DOHH2 (cell line): ENCODE results near the gene ADRA1B.

Experiments used
- H3F3A ChIP-seq: fragments of 200-600 bp; sonication (generic), shearing (Covaris generic); 2 replicates; pipeline ENCODE4 v1.6.0; 2016; ENCODE audit warnings: antibody characterized with exemption, mild to moderate bottlenecking; ENCODE audit not compliant: control insufficient read depth, insufficient read depth
- H3K27ac ChIP-seq: fragments of 200-600 bp; sonication (generic); 2 replicates; pipeline ENCODE4 v1.5.1; 2014; ENCODE audit warnings: low read depth, mild to moderate bottlenecking, low read length, moderate library complexity
- H3K27me3 ChIP-seq: fragments of 200-600 bp; sonication (generic); 2 replicates; pipeline ENCODE4 v1.6.1; 2014; ENCODE audit warnings: mild to moderate bottlenecking, low read length, mixed read lengths; ENCODE audit not compliant: control insufficient read depth
- H3K36me3 ChIP-seq: fragments of 200-600 bp; sonication (generic); 2 replicates; pipeline ENCODE4 v1.6.1; 2014; ENCODE audit warnings: mild to moderate bottlenecking, low read length, moderate library complexity, mixed read lengths; ENCODE audit not compliant: control insufficient read depth
- H3K4me1 ChIP-seq: fragments of 200-600 bp; sonication (generic); 2 replicates; pipeline ENCODE4 v1.6.1; 2014; ENCODE audit warnings: mild to moderate bottlenecking, low read length, mixed read lengths; ENCODE audit not compliant: control insufficient read depth
- H3K4me2 ChIP-seq: fragments of 200-600 bp; sonication (generic); 2 replicates; pipeline ENCODE4 v1.6.0; 2014; ENCODE audit warnings: mild to moderate bottlenecking, low read length, moderate library complexity
- H3K4me3 ChIP-seq: fragments of 200-600 bp; sonication (generic); 2 replicates; pipeline ENCODE4 v1.5.1; 2014; ENCODE audit warnings: mild to moderate bottlenecking, low read length, mixed read lengths
- H3K79me2 ChIP-seq: fragments of 200-600 bp; sonication (generic); 2 replicates; pipeline ENCODE4 v1.6.1; 2014; ENCODE audit warnings: mild to moderate bottlenecking, low read length, mixed read lengths; ENCODE audit not compliant: control insufficient read depth
- H3K9me2 ChIP-seq: fragments of 200-600 bp; sonication (generic); replicated peaks from 2 replicates; pipeline ENCODE4 v1.6.1; 2014; ENCODE audit warnings: mild to moderate bottlenecking, low read length, mixed read lengths; ENCODE audit not compliant: control insufficient read depth
- H3K9me3 ChIP-seq: fragments of 200-600 bp; sonication (generic); 2 replicates; pipeline ENCODE4 v1.6.1; 2014; ENCODE audit warnings: antibody characterized with exemption, low read length, mixed read lengths; ENCODE audit not compliant: control insufficient read depth, insufficient read depth
- H4K20me1 ChIP-seq: fragments of 200-600 bp; sonication (generic); 2 replicates; pipeline ENCODE4 v1.6.0; 2014; ENCODE audit warnings: low read depth, mild to moderate bottlenecking, antibody characterized with exemption, low read length, moderate library complexity; ENCODE audit not compliant: control insufficient read depth, insufficient read depth
- EZH2phosphoT487 ChIP-seq: fragments of 200-600 bp; sonication (generic); IDR thresholded peaks from 2 replicates; pipeline ENCODE4 v1.6.1; 2017; ENCODE audit warnings: borderline replicate concordance, mild to moderate bottlenecking, antibody characterized with exemption, low read length, moderate library complexity, mixed read lengths
- TF ChIP-seq, protein P1 (sequence below): fragments of 200-600 bp; sonication (generic); IDR thresholded peaks from one replicate; pipeline ENCODE4 v1.5.1; 2014; ENCODE audit warnings: antibody characterized with exemption, mild to moderate bottlenecking, low read depth, low read length; ENCODE audit not compliant: poor library complexity, severe bottlenecking

Gene ADRA1B

DNA sequence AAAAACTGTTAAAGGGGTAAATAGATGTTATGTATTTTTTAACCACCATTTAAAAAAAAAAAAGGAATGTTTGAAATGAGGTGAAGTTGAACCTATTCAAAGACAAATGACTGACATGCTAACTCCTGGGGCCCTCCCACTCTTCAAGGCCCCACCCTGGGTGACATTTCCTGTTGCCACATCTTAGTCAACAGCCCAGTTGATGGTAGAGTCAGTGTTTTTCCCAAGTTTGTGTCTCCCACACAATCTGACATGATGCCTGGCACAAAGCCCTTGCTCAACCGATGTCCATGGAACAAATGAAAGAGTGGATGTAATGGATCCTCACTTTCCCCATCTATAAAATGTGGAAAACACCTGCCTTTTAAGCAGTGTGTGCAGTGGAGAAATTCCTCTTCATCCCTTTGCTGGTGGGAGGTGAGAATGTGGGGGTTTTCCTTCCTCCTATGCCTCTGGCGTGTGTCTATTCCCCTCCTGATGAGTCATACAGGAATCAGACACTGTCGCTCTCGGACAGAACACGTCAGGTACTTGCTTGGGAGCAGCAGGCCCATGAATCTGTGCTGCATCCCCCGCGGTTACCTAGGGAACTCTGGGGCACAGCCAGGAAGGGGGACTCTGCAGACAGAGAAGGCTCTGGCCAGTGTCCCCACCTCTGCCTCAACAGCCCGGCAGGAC lies 13.7 kb upstream of the ADRA1B start:
- Histone ChIP-seq H4K20me1 (no peaks in the 10 kb centered on the region), H3K27me3 (peaks cover 16% of the 10 kb centered on the region; the same call in 1 of the 2 replicates), H3K4me2 (no peak overlapping the region), H3K27ac (no peak overlapping the region), H3K4me3 (no peak overlapping the region), H3K9me3 (no peaks in the 10 kb centered on the region), H3F3A (no peaks in the 10 kb centered on the region), H3K4me1 (no peaks in the 10 kb centered on the region), H3K79me2 (no peaks in the 10 kb centered on the region), H3K36me3 (no peaks in the 10 kb centered on the region), H3K9me2 (no peaks in the 10 kb centered on the region)
- TF ChIP-seq EZH2phosphoT487: no peak
- TF ChIP-seq, protein P1, sequence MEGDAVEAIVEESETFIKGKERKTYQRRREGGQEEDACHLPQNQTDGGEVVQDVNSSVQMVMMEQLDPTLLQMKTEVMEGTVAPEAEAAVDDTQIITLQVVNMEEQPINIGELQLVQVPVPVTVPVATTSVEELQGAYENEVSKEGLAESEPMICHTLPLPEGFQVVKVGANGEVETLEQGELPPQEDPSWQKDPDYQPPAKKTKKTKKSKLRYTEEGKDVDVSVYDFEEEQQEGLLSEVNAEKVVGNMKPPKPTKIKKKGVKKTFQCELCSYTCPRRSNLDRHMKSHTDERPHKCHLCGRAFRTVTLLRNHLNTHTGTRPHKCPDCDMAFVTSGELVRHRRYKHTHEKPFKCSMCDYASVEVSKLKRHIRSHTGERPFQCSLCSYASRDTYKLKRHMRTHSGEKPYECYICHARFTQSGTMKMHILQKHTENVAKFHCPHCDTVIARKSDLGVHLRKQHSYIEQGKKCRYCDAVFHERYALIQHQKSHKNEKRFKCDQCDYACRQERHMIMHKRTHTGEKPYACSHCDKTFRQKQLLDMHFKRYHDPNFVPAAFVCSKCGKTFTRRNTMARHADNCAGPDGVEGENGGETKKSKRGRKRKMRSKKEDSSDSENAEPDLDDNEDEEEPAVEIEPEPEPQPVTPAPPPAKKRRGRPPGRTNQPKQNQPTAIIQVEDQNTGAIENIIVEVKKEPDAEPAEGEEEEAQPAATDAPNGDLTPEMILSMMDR: no peak

DNA sequence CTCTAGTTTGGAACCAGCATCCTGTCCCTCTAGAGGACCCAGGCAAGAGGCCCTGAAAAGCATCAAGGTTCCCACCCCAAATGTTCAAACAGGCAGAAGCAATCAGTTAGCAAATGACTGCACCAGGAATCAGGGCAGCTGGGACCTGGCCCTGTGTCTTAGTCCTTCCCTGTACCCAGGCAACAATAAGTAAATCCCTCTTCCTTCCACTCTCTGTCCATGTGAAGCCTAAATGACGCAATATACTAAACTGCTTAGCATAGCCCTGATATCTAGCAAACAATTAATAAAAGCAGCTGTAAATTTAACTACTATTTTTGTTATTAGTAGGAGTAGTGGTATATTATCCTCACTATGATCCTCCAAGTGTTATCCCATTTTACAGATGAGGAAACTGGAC lies 13.2 kb upstream of the ADRA1B start:
- H3K27ac ChIP-seq: no peak overlapping the region
- no peaks in the 10 kb centered on the region for H3K4me1 ChIP-seq
- no peaks in the 10 kb centered on the region for H3K9me2 ChIP-seq
- no peak overlapping the region for H3K4me3 ChIP-seq
- H3K4me2 ChIP-seq: no peak overlapping the region
- H3K36me3 ChIP-seq: no peaks in the 10 kb centered on the region
- H4K20me1 ChIP-seq: no peaks in the 10 kb centered on the region
- H3F3A ChIP-seq: no peaks in the 10 kb centered on the region
- no peaks in the 10 kb centered on the region for H3K79me2 ChIP-seq
- TF ChIP-seq, protein P1: no peak
- no peak for TF ChIP-seq EZH2phosphoT487
- H3K27me3 ChIP-seq: peaks cover 16% of the 10 kb centered on the region; the same call in 1 of the 2 replicates
- H3K9me3 ChIP-seq: no peaks in the 10 kb centered on the region

DNA sequence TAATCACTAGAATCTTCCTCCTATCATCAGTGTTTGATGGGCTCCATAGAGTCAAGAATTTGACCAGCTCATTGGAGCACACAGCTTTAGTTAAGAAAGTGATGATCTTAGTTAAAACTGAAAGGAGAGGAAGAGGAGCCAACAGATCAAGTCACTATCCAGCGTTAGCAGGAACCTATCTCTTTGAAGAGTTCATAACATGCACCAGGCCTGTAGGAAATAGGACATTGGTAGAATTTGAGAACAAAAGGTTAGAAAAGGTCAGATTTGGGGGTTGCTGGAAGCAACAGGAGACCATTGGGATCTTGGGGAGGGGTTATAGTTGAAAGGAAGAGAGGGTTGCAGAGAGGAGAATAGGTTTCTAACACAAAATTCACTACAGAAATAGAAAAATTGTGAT lies 11.4 kb upstream of the ADRA1B start:
- Histone ChIP-seq H3K4me1 (no peaks in the 10 kb centered on the region), H3K4me3 (no peak overlapping the region), H3K9me2 (no peaks in the 10 kb centered on the region), H4K20me1 (no peaks in the 10 kb centered on the region), H3K4me2 (no peak overlapping the region), H3K27me3 (peaks cover 18% of the 10 kb centered on the region; the same call in 1 of the 2 replicates), H3K36me3 (no peaks in the 10 kb centered on the region), H3K79me2 (no peaks in the 10 kb centered on the region), H3K9me3 (no peaks in the 10 kb centered on the region), H3F3A (no peaks in the 10 kb centered on the region), H3K27ac (no peak overlapping the region)
- TF ChIP-seq, protein P1: no peak
- no peak for TF ChIP-seq EZH2phosphoT487
